OCI-LY3 (cell line): Measurements from ENCODE around the gene PPM1A.

Experiments used
- H2AFZ ChIP-seq: fragments of 200-600, 300-600 bp; shearing (Covaris generic); 2 replicates; pipeline ENCODE4 v1.6.0; 2014; ENCODE audit warnings: antibody characterized with exemption, low read depth, low read length
- H3K27ac ChIP-seq: fragments of 200-600, 300-600 bp; sonication (generic); 2 replicates; pipeline ENCODE4 v1.5.1; 2014; ENCODE audit warnings: mild to moderate bottlenecking, low read length, moderate library complexity, mixed read lengths
- H3K27me3 ChIP-seq: fragments of 200-600, 300-600 bp; sonication (generic); 2 replicates; pipeline ENCODE4 v1.6.1; 2014; ENCODE audit warnings: low read depth, low read length, mixed read lengths
- H3K36me3 ChIP-seq: fragments of 200-600, 300-600 bp; sonication (generic); replicated peaks from 2 replicates; pipeline ENCODE3; 2014; ENCODE audit warnings: low read depth, low read length, mixed read lengths
- H3K4me1 ChIP-seq: fragments of 300-600, 200-600 bp; sonication (generic); 2 replicates; pipeline ENCODE4 v1.6.1; 2014; ENCODE audit warnings: low read length, mixed read lengths
- H3K4me2 ChIP-seq: fragments of 200-600, 300-600 bp; sonication (generic); 2 replicates; pipeline ENCODE4 v1.6.1; 2014; ENCODE audit warnings: low read length, mixed read lengths
- H3K4me3 ChIP-seq: fragments of 300-600, 200-600 bp; sonication (generic); 2 replicates; pipeline ENCODE4 v1.5.1; 2014; ENCODE audit warnings: antibody characterized with exemption, mild to moderate bottlenecking, low read length, moderate library complexity
- H3K79me2 ChIP-seq: fragments of 300-600, 200-600 bp; shearing (Covaris generic); 2 replicates; pipeline ENCODE4 v1.6.1; 2014; ENCODE audit warnings: mild to moderate bottlenecking, low read length, mixed read lengths
- H3K9ac ChIP-seq: fragments of 300-600, 200-600 bp; shearing (Covaris generic); 2 replicates; pipeline ENCODE4 v1.6.0; 2014; ENCODE audit warnings: mild to moderate bottlenecking, low read length, moderate library complexity
- H3K9me3 ChIP-seq: fragments of 200-600, 300-600 bp; shearing (Covaris generic); 2 replicates; pipeline ENCODE4 v1.6.1; 2014; ENCODE audit warnings: low read length, mixed read lengths; ENCODE audit not compliant: insufficient read depth
- H4K20me1 ChIP-seq: fragments of 200-600, 300-600 bp; sonication (generic); 2 replicates; pipeline ENCODE4 v1.6.1; 2016; ENCODE audit warnings: low read length, mixed read lengths; ENCODE audit not compliant: insufficient read depth
- EZH2phosphoT487 ChIP-seq: fragments of 200-600 bp; shearing (Covaris generic); IDR thresholded peaks from 2 replicates; pipeline ENCODE4 v1.6.1; 2018; ENCODE audit warnings: antibody characterized with exemption, mixed run types, low read depth
- TF ChIP-seq, protein P1 (sequence below): fragments of 200-600, 300-600 bp; sonication (generic); IDR thresholded peaks from 2 replicates; pipeline ENCODE4 v1.5.1; 2014; ENCODE audit warnings: antibody characterized with exemption, low read length, low read depth

The PPM1A gene

DNA sequence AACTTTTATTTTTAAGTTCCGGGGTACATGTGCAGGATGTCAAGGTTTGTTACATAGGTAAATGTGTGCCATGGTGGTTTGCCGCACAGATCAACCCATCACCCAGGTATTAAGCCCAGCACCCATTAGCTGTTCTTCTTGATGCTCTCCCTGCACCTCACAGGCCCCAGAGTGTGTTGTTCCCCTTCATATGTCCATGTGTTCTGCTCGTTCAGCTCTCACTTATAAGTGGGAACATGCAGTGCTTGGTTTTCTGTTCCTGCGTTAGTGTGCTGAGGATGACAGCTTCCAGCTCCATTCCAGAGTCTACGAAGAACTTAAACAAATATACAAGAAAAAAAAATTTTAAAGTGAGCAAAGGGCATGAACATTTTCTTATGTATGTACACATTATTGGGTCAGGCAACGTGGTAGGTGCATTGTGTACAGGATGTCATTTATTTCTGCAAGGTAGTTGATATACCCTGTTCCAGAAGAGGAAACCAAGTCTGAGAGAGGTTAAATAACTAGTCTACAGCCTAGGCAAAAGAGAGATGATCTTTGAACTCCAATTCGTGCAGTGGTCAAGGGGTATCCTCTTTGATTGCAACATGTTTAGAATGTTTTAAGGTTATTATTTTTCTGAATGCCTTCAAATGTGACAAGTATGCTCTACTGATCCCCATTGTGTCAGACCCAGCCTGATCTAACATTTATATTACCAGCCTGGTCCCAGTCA lies 8.7 kb upstream of the PPM1A start:
- H3K4me2 ChIP-seq = no peak overlapping the region
- no peak for TF ChIP-seq EZH2phosphoT487
- TF ChIP-seq, protein P1, sequence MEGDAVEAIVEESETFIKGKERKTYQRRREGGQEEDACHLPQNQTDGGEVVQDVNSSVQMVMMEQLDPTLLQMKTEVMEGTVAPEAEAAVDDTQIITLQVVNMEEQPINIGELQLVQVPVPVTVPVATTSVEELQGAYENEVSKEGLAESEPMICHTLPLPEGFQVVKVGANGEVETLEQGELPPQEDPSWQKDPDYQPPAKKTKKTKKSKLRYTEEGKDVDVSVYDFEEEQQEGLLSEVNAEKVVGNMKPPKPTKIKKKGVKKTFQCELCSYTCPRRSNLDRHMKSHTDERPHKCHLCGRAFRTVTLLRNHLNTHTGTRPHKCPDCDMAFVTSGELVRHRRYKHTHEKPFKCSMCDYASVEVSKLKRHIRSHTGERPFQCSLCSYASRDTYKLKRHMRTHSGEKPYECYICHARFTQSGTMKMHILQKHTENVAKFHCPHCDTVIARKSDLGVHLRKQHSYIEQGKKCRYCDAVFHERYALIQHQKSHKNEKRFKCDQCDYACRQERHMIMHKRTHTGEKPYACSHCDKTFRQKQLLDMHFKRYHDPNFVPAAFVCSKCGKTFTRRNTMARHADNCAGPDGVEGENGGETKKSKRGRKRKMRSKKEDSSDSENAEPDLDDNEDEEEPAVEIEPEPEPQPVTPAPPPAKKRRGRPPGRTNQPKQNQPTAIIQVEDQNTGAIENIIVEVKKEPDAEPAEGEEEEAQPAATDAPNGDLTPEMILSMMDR = no peak
- no peaks in the 10 kb centered on the region for H3K36me3 ChIP-seq

DNA sequence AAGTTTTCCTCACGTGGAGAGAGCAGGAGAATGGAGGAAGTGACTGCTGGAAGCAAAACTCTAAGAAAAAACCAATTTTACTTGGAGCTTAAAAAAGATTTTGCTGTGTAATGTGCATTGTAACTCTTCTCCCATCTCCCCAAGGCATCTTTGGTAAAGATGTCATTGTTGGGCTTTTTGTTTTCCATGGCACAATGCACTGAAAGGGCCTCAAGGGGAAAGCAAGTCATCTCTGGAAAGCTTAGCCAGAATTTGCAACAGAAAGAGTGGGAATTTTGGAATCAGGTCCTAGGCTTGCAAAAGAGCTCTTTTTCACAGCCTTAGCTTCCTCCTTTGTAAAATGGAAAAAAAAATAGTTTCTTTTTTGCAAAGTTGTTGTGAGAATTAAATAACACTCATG lies 7.9 kb upstream of the PPM1A start:
- no peaks in the 10 kb centered on the region for H3K27me3 ChIP-seq
- H3K4me1 ChIP-seq = peaks cover 23% of the 10 kb centered on the region
- no peak overlapping the region for H2AFZ ChIP-seq
- no peaks in the 10 kb centered on the region for H3K79me2 ChIP-seq
- no peaks in the 10 kb centered on the region for H3K9me3 ChIP-seq
- H3K36me3 ChIP-seq = no peaks in the 10 kb centered on the region
- H3K27ac ChIP-seq = no peak overlapping the region
- H3K4me3 ChIP-seq = no peak overlapping the region
- TF ChIP-seq EZH2phosphoT487 = no peak
- TF ChIP-seq, protein P1 = no peak
- H4K20me1 ChIP-seq = no peaks in the 10 kb centered on the region
- H3K4me2 ChIP-seq = no peak overlapping the region
- H3K9ac ChIP-seq = no peak overlapping the region

More for the DNA sequence above, 8.7 kb upstream of the PPM1A start:
- peaks cover 15% of the 10 kb centered on the region for H3K4me1 ChIP-seq
- no peaks in the 10 kb centered on the region for H3K9me3 ChIP-seq
- no peak overlapping the region for H3K4me3 ChIP-seq
- H4K20me1 ChIP-seq = no peaks in the 10 kb centered on the region
- H3K9ac ChIP-seq = no peak overlapping the region
- H3K27me3 ChIP-seq = no peaks in the 10 kb centered on the region
- H3K27ac ChIP-seq = no peak overlapping the region
- no peaks in the 10 kb centered on the region for H3K79me2 ChIP-seq
- no peak overlapping the region for H2AFZ ChIP-seq

DNA sequence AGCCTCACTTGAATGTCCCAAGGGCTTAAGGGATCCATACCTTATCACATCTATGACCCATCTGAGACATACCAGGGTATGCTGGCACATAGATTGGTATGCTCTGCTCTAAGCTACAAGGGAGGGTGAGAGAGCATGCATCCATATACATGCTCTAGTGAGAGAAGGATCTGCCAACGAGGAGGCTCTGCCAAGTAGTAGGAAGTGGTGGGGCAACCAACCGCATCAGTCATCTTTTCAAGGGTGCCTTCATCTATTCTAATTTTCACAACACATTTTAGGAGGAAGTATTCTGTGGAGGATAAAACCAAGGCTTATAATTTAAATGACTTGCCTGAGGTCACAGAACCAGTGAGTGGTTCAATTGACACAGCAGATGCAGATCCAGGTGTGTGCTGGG lies 6.6 kb upstream of the PPM1A start:
- Histone ChIP-seq H2AFZ (peak overlapping the region; percentile 8; the same call in 1 of the 2 replicates), H3K79me2 (no peaks in the 10 kb centered on the region), H3K9ac (no peak overlapping the region), H3K4me1 (peaks cover 36% of the 10 kb centered on the region), H3K4me2 (peak overlapping the region; percentile 1; the same call in 1 of the 2 replicates), H3K36me3 (no peaks in the 10 kb centered on the region), H3K9me3 (no peaks in the 10 kb centered on the region), H3K27ac (no peak overlapping the region), H4K20me1 (no peaks in the 10 kb centered on the region), H3K4me3 (no peak overlapping the region), H3K27me3 (no peaks in the 10 kb centered on the region)
- TF ChIP-seq EZH2phosphoT487 = no peak
- TF ChIP-seq, protein P1 = no peak

DNA sequence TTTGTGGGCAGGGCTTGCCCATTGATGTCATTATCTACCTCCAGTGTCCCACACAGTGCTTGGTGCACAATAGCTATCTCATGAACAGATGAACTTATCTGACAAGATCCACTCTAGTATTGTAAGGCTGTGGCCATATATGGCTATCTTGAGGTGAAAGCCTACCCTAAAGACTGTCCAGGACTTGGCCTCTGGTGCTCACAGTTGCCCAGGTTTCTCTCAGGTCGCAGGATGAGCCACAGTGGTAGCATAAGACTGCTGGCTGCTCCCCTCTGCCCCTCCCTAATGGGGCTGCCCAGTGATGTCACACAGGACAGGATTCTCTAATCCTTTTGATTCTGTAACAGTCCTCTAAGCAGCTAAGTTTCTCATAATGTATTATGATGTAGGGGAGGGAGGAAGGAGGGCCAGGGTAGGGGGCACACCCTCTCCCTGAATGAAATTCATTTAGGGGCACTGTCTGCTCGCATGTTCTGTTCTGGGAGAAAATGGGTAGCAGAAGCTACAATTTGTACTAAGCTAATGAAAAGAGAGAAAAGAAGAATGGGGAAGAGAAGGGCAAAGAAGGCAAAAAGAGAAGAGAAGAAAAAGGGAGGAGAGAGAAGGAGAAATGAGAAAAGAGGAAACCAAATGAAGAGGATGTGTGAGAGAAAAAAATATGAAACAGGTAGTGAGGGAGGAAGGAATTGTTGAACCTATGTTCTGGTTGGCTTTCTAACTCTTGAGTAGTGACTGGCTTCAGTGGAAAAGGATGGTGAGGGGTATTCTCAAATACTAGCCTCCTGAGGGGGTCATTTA lies 3.4 kb upstream of the PPM1A start:
- no peak for TF ChIP-seq EZH2phosphoT487
- TF ChIP-seq, protein P1 = no peak
- Histone ChIP-seq H3K9me3 (no peaks in the 10 kb centered on the region), H3K79me2 (peaks cover 14% of the 10 kb centered on the region), H3K36me3 (peaks cover 3% of the 10 kb centered on the region), H3K27me3 (no peaks in the 10 kb centered on the region), H3K4me3 (no peak overlapping the region), H3K9ac (0 out of 2 replicates have a peak overlapping the region, but pooled peaks have one; percentile 6), H4K20me1 (peaks cover 7% of the 10 kb centered on the region), H3K4me1 (peaks cover 51% of the 10 kb centered on the region), H3K4me2 (peak overlapping the region; percentile 33), H3K27ac (no peak overlapping the region), H2AFZ (no peak overlapping the region)
